UCSD-AML1 (cell line): ENCODE measurements around the gene ADPRHL1.

Source experiments
- DNase-seq: peaks from one replicate; lab custom pipeline; 2025; ENCODE audit not compliant: unreplicated experiment; lab: John Stamatoyannopoulos, UW

The ADPRHL1 gene

DNA sequence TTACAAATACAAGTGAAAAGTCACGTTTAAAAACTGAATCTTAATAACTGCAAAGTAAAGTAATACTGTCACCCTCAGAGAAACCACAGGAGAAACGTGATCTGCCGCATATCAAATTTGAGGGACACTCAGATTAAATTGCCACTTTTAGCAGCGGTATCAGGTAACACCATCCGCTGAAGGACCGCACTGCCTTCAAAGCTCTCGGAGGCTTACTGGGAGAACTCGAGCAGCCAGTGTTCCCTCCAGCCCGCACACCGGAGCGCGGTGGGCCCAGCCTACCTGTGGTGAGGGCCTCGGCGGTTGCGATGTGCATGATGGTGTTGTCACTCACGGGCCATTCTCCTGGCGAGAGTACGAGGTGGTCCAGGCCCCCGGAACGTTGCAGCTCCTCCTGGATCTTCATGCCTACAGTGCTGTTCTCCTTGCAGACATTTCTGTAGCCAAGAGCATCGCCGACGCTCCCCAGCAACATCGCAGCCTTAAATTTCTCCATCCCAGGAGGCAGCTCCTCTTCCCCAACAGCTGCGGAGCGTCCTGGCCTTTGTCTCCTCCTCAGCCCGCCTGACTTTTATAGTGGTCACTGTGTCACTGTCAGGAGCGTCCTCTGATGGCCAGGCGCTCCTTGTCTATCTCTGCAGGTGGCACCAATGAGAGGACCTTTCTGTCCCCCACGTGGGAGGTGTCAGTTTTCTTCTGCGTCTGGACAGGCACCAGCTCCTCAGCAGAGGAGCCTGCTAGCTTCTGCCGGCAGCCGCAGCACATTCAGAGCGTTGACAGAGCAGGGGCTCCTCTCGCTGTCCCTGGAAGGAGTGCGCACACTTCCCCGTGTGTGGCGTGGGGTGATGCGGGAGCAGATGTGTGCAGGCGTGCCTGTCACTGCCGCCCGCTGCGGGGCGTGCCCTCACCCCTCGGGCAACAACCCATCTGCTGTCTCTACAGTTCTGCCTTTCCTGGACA is at the start of gene ADPRHL1:
Gene ADPRHL1, minus strand, starts transcription at position 547 of the 960 bp plus-strand sequence. Its CDS starts 51 bp downstream, at position 496.
- DNase-seq, result no peak

DNA sequence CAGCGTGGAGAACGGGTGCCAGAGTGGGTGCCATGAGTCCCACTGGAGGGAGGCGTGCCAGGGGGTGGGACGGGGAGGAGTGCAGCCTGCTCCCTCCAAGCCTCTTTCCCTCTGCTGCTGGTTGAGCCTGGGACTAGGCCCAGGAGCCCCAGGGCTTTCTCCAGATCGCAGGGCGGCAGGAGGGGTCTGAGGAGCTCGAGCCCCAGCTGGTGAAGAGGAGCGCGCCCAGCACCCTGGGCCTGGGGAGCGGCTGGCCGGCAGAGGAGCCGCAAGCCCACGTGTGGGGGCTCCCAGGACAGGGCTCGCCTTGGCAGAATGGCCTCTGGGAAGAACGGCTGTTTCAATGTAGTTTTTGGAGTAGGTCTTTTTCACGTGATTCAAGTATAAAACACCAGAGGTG is 49.4 kb upstream of the ADPRHL1 start:
- DNase-seq, result no peak

DNA sequence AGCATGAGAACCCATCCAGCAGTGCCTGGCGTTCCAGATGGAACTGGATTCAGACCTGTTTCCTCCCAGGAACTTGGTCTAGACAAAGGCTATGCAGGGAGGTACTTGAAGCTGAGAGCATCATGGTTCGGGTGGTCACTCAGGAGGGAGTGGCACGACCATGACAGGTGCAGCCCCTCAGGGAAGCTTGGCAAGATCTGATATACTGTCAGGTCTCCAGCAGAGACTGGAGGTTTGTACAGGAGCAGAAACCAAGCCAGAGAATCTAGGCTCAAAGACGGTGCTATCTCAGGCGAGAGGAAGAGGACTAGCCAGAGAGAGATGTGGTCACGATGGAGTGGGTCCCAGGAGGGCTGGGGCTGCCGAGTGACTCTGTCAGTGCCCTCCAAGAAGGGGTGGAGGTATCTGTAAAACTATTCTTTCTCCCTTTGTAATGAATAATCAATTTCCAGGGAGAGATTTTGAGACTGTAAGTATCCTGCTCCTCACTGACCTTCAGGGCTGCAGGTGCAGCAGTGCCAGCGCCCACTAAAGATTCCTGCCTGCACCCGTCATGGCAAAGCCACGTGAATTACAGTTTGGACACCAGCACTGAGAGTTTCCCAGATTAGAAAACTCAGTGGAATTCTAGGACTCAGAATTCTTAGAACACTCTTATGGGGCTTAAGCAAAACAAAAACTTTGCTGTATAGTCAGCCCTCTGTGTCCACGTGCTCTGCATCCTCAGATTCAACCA is 47.4 kb upstream of the ADPRHL1 start:
- DNase-seq, result no peak

DNA sequence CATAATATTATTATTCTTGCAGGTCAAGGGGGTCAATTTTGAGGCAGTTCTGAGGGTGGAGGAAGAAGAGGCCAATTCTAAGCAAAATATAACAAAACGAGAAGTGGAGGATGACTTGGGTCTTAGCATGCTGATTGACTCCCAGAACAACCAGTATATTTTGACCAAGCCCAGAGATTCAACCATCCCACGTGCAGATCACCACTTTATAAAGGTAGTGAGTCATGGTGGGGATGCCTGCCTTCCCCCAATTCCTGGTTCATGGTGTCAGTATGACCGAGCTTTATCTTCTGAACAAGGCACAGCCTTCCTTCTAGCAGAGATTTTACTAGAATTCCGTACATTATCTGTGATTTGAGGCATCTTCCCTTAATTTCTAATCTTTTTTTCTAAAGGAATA is 46.6 kb upstream of the ADPRHL1 start:
- DNase-seq, result no peak

DNA sequence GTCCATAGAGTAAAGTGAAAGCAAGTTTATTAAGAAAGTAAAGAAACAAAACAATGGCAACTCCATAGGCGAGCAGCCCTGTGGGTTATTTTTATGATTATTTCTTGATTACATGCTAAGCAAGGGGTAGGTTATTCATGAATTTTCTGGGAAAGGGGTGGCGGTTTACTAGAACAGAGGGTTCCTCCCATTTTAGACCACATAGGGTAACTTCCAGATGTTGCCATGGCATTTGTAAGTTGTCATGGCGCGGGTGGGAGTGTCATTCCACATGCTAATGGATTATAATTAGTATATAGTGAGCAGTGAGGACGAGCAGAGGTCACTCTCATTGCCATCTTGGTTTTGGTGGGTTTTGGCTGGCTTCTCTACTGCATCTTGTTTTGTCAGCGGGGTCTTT is 45.6 kb upstream of the ADPRHL1 start:
- no peak for DNase-seq

DNA sequence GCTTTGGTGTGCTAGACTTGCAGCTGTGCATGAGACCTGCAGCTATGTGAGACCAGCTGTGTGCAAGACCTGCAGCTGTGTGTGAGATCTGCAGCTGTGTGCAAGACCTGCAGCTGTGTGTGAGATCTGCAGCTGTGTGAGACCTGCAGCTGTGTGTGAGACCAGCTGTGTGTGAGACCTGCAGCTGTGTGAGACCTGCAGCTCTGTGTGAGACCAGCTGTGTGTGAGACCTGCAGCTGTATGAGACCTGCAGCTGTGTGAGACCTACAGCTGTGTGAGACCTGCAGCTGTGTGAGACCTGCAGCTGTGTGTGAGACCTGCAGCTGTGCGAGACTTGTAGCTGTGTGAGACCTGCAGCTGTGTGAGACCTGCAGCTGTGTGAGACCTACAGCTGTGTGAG is 43.9 kb upstream of the ADPRHL1 start:
- no peak for DNase-seq

DNA sequence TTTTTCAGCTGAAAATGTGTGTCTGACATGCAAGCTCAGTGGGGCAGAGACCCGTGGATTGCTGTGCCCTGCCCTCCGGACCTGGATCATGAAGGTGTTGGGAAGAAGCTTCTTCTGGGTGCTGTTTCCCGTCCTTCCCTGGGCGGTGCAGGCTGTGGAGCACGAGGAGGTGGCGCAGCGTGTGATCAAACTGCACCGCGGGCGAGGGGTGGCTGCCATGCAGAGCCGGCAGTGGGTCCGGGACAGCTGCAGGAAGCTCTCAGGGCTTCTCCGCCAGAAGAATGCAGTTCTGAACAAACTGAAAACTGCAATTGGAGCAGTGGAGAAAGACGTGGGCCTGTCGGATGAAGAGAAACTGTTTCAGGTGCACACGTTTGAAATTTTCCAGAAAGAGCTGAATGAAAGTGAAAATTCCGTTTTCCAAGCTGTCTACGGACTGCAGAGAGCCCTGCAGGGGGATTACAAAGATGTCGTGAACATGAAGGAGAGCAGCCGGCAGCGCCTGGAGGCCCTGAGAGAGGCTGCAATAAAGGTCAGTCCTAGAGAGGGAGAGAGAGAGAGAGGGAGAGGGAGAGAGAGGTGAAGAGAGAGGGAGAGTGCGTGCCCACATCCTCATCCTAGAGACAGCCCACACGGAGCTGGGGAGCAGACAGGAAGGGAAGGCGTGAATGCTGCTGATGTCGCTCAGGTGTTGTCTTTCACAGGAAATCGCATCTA is 42.4 kb upstream of the ADPRHL1 start:
- no peak for DNase-seq

DNA sequence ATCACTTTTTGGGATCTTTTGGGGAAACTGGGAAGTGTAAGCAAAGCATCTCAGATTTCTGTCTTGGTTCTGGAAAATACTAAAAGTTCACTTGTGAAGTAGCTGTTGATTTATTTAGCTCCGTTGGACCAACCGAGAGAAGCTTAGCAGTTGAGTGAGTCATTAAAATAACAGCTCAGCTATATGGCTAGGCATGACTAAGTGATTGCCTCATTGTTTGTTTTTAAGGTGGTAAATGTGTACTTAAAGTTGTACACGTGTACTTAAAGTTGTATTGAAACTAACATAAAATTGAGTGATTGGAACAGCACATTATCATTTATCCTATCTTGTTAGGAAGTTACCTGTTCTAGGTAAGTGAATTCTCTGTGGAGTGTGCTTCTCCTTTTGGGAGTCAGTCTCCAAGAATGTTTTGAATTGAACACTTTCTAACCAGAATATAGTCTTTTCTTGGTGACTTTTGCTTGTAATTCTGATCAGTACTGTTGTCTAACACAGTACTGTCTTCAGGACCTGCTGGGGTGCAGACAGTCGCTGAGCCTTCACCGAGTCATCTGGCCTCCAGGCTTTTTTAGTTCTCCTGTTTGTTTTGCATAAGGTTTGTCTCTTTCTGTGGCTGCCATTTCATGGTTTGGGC is 40.1 kb upstream of the ADPRHL1 start:
- DNase-seq, result no peak

DNA sequence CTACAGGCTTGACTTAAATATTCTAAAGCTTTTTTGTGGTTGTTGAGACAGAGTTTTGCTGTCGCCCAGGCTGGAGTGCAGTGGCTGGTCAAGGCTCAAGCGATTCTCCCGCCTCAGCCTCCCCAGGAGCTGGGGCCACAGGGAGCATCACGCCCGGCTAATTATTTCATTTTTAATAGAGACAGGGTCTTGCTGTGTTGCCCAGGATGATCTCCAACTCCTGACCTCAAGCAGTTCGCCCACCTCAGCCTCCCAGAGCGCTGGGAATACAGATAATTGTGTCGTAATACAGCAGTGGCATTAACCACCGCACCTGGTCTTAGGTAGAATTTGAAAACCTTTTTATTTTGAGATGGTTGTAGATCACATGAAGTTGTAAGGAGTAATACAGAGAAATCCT is 38.7 kb upstream of the ADPRHL1 start:
- DNase-seq, result no peak

DNA sequence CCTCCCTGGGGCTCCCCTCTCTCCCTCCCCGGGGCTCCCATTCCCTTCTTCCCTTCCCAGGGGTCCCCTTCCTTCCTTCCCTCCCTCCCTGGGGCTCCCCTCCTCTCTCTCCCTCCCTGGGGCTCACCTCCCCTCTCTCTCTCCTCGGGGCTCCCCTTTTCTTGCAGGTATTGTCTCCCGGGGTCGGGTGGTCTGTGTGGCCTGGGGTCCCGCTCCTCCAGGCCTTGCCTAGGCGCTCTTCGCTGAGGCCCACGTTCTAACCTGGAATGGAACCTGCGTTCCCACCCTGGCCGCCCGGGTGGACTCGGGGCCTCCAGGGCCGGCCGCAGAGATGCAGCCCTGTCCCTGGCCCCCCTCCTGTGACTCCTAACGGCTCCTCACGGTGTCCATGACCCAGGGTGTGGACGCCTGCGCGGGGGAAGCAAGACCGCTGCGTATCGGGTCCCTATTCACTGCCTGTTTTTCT is 38.2 kb upstream of the ADPRHL1 start:
- DNase-seq, result peak; percentile 38

DNA sequence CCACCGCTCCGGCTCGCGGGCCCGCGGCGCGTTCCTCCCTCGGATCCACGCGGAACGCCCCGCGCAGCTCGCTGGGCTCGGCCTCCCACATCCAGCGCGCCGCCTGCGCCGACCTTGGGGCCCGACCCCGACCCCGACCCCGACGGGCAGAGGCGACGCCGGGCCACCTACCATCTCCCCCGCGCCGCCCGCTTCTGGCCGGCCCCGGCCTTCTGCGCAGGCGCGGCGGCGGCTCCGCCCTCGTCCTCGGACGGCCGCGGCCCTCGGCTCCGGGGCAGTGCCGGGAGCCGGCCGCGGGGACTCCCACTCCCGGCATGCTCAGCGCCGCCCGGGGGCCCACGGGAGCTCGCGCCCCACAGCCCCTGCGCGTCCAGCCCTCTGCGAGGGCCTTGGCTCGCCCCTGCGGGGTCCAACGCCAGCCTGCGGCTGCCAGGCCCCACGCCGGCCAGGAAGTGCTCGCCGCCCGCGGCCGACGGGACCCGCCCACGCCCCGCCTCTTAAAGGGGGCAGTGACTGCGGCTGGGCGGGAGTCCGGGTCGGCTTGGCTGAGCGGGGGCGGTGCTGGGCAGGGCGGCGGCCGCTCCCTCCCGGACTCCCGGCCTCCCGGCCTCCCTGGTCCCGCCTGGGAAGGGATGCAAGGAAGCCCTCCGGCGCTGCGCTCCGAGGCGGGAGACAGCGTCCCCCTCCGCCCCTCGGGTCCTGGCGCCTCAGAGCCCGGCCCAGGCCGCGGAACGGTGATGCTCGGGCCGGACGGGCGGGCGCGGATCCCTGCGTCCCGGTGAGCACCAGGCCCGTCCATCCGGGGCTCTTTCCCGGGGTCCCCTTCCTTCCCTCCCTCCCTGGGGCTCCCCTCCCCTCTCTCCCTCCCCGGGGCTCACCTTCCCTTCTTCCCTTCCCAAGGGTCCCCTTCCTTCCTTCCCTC is 37.5 kb upstream of the ADPRHL1 start, which contains the start of gene DCUN1D2:
Gene DCUN1D2, minus strand, starts transcription at position 216 of the 922 bp plus-strand sequence. Its CDS starts 42 bp downstream, at position 174.
- DNase-seq, result peak; percentile 98

DNA sequence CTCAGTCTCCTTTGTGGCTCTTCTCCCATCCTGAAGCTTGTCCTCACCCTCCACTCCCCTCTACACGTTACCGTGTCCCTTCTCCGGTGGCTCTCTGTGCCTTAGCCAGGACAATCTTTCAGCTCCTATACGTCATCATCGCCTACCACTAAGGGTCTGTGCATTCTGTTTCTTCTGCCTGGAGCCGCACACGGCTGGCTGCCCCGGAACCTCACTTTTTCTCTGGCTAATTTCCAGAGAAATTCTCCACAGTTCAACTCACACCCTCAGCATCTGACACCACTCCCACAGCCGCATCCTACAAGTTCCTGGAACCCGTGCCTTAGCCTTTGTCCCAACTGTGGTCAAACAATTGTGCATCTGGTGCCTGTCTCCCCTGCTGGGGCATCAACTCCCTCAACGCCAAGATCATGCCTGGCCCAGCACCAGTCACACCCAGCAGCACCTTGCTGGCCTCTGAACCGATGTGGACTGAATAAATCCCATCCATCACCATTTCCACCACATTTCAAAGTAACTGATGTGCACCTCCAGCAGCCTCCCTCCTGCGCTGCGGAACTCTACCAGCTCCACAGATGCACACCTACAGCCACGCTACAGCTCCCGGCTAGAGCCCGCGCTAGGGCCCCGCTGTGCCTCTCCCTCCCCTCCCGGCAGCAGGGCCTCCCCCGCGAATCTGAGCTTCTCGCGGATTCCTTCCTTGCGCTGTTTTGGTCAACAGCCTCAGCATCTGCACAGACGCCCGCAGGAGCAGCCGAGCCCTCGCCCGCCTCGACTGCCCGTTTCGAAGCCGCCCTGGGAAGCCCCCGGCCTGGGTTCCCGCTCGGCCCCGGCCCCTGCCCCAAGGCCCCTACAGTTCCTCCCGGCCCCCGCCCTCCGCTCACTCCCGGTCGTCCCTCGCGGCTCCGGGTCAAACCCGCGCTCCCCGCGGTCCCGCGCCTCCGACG is 36.5 kb upstream of the ADPRHL1 start:
- peak; percentile 53 for DNase-seq

DNA sequence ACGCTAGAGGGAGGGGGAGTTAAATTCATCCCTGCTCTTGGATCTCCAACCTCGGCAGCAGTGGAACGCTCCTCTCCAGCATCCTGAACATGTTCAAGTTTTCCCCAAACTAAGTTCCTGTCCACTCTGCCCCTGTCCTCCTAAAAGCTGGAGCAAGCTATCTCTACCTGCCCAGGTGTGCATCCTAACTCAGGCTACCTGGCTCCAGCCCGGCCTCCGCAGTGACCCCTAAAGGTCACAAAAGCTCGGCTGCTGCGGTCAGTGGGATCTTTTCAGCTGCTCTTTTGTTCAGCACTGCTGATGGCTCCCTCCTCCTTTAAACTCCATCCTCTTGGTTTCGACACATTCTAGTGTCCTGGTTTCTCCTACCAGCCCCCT is 35.9 kb upstream of the ADPRHL1 start:
- DNase-seq, result no peak

DNA sequence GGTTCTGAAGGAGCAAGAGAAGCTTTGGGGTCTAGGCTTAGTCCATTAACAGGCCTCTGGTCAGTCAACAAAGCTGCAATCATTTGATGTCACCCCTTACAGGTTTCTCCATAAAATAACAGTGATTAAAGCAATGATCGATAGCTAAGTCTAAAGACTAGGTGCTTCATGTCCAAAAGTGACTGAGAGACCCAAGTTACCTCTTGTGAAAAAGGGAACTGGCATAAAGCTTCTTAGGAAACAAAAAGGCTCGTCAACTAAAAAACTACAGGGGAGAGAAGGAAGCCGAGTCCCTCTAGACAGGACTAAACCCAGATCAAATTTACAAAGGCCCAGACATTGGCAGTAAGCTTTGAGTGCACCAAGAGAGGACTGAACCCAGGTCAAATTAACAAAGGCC is 35.0 kb upstream of the ADPRHL1 start:
- no peak for DNase-seq

DNA sequence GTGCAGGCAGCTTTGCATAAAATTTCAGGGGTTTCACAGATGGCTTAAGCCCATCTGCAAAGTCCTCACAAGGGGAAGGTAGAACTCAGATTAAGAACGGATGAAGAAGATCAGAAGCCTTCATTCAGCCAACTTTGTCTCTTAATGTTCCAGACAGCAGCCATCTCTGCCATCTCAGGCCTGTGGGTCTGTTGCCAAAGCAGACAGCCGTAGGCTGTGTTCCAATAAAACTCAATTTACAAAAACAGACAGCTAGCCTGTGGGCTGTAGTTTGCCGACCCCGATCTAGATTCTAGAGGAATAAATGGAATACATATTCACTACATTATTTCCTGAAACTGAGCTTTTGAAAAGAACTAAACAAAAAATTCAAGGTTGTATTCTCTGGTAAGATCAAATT is 33.4 kb upstream of the ADPRHL1 start:
- DNase-seq, result no peak

DNA sequence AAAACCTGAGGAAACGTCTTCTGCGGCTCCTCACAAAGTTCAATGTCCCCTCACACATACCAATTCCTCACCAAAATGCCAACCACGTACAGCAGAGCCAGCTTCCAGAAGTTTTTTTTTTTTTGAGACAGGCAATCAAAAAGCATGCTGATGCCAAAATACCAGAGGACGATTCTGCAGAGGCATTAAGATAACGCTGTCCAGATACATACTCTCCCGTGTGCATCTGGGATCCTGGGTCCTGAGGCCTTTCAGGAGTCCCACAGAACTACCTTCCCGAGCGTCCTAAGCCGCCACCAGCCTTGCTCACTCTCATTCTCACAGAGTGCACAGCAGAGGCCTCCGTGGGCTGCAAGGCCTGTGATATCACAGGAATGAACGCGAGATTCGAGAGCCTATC is 32.3 kb upstream of the ADPRHL1 start:
- no peak for DNase-seq

DNA sequence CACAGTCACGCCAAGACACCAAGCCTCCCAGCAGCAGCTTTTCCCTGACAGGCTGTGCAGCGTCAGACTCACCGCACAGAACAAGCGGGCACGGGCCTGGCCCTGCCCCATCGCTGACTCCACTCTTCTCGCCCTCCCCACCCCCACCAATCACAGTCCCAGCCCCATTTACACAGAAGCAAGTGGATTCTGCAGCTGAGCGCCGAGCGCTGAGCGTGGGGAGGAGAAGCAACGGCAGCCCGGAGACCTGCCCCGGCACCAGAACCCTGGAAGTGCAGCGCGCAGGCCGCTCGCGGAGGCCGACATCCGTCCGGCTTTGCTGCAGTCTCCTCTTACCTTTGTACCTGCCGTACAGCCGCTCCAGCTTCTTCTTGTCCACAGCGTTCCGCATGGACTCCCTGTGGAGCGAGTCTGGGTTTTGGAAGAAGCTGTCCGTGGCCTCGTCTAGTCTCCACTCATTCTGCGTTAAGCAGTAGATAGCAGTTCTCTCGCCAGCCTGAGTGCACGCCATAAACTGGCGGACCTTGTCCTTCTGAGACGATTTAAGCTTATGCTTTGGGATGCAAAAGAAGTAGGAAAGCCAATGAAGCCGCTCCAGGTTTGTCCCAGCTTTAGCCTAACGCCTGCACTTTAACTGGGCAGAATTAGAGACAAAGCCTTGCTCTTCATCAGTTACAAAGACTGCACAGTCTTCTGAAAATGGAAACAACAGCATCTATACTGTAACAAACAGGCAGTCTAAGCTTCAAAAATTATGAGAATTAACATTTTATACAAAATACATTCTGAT is 30.4 kb upstream of the ADPRHL1 start:
- DNase-seq, result no peak

DNA sequence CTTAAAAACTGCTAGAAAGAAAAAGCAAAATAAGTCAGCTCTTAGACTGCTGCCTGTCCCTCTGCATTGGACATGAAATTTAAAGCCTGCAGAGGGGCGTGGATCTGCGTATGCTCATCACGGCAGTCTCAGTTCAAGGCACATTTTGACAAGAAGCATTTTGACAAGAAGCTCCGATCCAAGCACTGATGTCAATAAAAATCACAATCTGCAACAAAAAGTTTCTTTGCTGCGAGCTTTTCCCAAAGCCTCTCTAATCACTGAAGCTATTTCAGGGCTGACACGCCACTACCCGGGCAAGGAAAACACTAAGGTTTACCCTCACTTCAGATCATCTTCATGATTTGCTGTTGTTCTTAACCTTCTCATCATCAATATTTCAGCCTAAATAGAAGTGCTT is 29.8 kb upstream of the ADPRHL1 start:
- no peak for DNase-seq
